Endothelial cell (in vitro differentiated cells): ENCODE data around the gene PDE4D. TPM values are rescaled to one million over a fixed set of nuclear protein-coding genes. Genes with fewer than 3 reads are reported as not detected.

ENCODE experiments used
- DNase-seq: peaks from one replicate; pipeline ENCODE4 v3.0.0; 2021; ENCODE audit warnings: low spot score
- H3K27ac Mint-ChIP-seq: one replicate; pipeline ENCODE4 v1.8.0; 2021; ENCODE audit warnings: mixed read lengths, inconsistent platforms; ENCODE audit not compliant: unreplicated experiment
- H3K27me3 Mint-ChIP-seq: one replicate; pipeline ENCODE4 v1.8.0; 2021; ENCODE audit warnings: mild to moderate bottlenecking, moderate library complexity, mixed read lengths, inconsistent platforms; ENCODE audit not compliant: unreplicated experiment
- H3K36me3 Mint-ChIP-seq: one replicate; pipeline ENCODE4 v1.8.0; 2021; ENCODE audit warnings: mild to moderate bottlenecking, low read depth, mixed read lengths, inconsistent platforms; ENCODE audit not compliant: unreplicated experiment
- H3K4me1 Mint-ChIP-seq: one replicate; pipeline ENCODE4 v1.8.0; 2021; ENCODE audit warnings: mild to moderate bottlenecking, mixed read lengths, inconsistent platforms; ENCODE audit not compliant: unreplicated experiment
- H3K4me3 Mint-ChIP-seq: one replicate; pipeline ENCODE4 v1.8.0; 2021; ENCODE audit warnings: mild to moderate bottlenecking, mixed read lengths, inconsistent platforms; ENCODE audit not compliant: unreplicated experiment
- H3K9me3 Mint-ChIP-seq: one replicate; pipeline ENCODE4 v1.8.0; 2021; ENCODE audit warnings: mixed read lengths, inconsistent platforms; ENCODE audit not compliant: unreplicated experiment
- CTCF ChIP-seq: fragments of 200-600 bp; sonication (generic); IDR thresholded peaks from one replicate; pipeline ENCODE4 v1.5.0; 2021; ENCODE audit warnings: antibody characterized with exemption; ENCODE audit not compliant: unreplicated experiment
- total RNA-seq: library from RNA; stranded (reverse); fragmentation: NEBNext Ultra II Directional; extraction: Animal tissue kit (Norgen Biotek cat#: 25700); gene quantifications from one replicate; pipeline ENCODE4 v1.2.1, GENCODE V29; 2021; ENCODE audit not compliant: unreplicated experiment

Gene PDE4D
- total RNA-seq, 1 donor from 2014 or later: 9.4 TPM

GRCh38 chr5:59483971-59484472, 409.5 kb downstream of the PDE4D start:
- Mint-ChIP-seq H3K9me3 (no peaks in the 10 kb centered on the region), H3K36me3 (no peaks in the 10 kb centered on the region), H3K4me3 (no peak overlapping the region), H3K27me3 (no peaks in the 10 kb centered on the region), H3K4me1 (peaks cover 7% of the 10 kb centered on the region), H3K27ac (no peak overlapping the region)
- TF ChIP-seq CTCF: no peak
- DNase-seq: no peak

GRCh38 chr5:59479086-59479485, 414.4 kb downstream of the PDE4D start:
- no peak for DNase-seq
- Mint-ChIP-seq H3K27me3 (no peaks in the 10 kb centered on the region), H3K36me3 (no peaks in the 10 kb centered on the region), H3K4me1 (no peaks in the 10 kb centered on the region), H3K4me3 (no peak overlapping the region), H3K9me3 (no peaks in the 10 kb centered on the region), H3K27ac (no peak overlapping the region)
- no peak for TF ChIP-seq CTCF

- no peaks in the 10 kb centered on the region for H3K4me1 Mint-ChIP-seq
- H3K27ac Mint-ChIP-seq: no peak overlapping the region
- H3K4me3 Mint-ChIP-seq: no peak overlapping the region
- no peaks in the 10 kb centered on the region for H3K27me3 Mint-ChIP-seq
- no peak for DNase-seq
- no peak for TF ChIP-seq CTCF
- no peaks in the 10 kb centered on the region for H3K36me3 Mint-ChIP-seq
- H3K9me3 Mint-ChIP-seq: no peaks in the 10 kb centered on the region
These were observed 419.2 kb downstream of the PDE4D start for GRCh38 chr5:59474324-59474723.

- Mint-ChIP-seq H3K36me3 (no peaks in the 10 kb centered on the region), H3K4me1 (no peaks in the 10 kb centered on the region), H3K27me3 (no peaks in the 10 kb centered on the region), H3K4me3 (no peak overlapping the region), H3K9me3 (no peaks in the 10 kb centered on the region), H3K27ac (no peak overlapping the region)
- DNase-seq: no peak
- no peak for TF ChIP-seq CTCF
These were observed 419.9 kb downstream of the PDE4D start for GRCh38 chr5:59473611-59474010.

- no peaks in the 10 kb centered on the region for H3K9me3 Mint-ChIP-seq
- H3K4me3 Mint-ChIP-seq: no peak overlapping the region
- H3K27ac Mint-ChIP-seq: no peak overlapping the region
- no peaks in the 10 kb centered on the region for H3K27me3 Mint-ChIP-seq
- no peak for TF ChIP-seq CTCF
- no peak for DNase-seq
- no peaks in the 10 kb centered on the region for H3K4me1 Mint-ChIP-seq
- no peaks in the 10 kb centered on the region for H3K36me3 Mint-ChIP-seq
These were observed 422.1 kb downstream of the PDE4D start for GRCh38 chr5:59471463-59471862.
